GM12892 (cell line): ENCODE measurements around the gene NR4A3.

Experiments
- POLR2A ChIP-seq: IDR thresholded peaks from 2 replicates; pipeline ENCODE4 v1.6.1; 2011; ENCODE audit warnings: low read depth, low read length, control low read depth
- POLR2AphosphoS5 ChIP-seq: IDR thresholded peaks from 2 replicates; pipeline ENCODE4 v1.6.1; 2011; ENCODE audit warnings: low read depth, low read length, control low read depth

DNA sequence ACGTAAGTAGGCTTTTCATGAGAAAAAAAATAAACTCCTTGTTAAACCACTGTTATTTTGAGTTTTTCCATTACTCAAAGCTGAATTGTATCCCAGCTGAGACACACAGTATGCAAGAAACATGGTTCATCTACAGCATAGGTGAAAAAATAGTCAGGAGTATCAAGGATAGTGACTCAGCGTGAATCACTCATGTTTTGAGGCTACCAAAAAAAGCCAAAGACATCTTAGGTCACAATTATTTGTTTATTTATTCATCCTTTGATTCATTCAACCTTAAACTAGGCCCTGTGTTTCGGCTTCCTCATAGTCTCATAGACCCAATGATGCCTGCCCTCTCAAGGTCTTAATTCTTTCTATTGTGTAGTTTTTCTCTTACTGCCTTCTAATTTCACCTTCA lies 51.8 kb downstream of the NR4A3 start:
- TF ChIP-seq POLR2A = no peak
- no peak for TF ChIP-seq POLR2AphosphoS5
